OCI-LY7 (cell line): ENCODE measurements around the gene IPPK.

Experiments used
- EZH2phosphoT487 ChIP-seq: fragments of 200-600 bp; sonication (generic); IDR thresholded peaks from 2 replicates; pipeline ENCODE4 v1.6.1; 2018; ENCODE audit warnings: low read depth, borderline replicate concordance, mild to moderate bottlenecking, mixed run types, antibody characterized with exemption, low read length, moderate library complexity, mixed read lengths
- TF ChIP-seq, protein P1 (sequence below): fragments of 200-600 bp; sonication (generic); conservative IDR thresholded peaks from 2 replicates; pipeline ENCODE4 v1.5.1; 2014; ENCODE audit warnings: mild to moderate bottlenecking, antibody characterized with exemption, low read length, moderate library complexity, mixed read lengths

- TF ChIP-seq, protein P1, sequence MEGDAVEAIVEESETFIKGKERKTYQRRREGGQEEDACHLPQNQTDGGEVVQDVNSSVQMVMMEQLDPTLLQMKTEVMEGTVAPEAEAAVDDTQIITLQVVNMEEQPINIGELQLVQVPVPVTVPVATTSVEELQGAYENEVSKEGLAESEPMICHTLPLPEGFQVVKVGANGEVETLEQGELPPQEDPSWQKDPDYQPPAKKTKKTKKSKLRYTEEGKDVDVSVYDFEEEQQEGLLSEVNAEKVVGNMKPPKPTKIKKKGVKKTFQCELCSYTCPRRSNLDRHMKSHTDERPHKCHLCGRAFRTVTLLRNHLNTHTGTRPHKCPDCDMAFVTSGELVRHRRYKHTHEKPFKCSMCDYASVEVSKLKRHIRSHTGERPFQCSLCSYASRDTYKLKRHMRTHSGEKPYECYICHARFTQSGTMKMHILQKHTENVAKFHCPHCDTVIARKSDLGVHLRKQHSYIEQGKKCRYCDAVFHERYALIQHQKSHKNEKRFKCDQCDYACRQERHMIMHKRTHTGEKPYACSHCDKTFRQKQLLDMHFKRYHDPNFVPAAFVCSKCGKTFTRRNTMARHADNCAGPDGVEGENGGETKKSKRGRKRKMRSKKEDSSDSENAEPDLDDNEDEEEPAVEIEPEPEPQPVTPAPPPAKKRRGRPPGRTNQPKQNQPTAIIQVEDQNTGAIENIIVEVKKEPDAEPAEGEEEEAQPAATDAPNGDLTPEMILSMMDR, result no peak
- TF ChIP-seq EZH2phosphoT487, result no peak
Observed at GRCh38 chr9:92617951-92618510, 51.9 kb downstream of the IPPK start.
